ENCODE measurements around the gene TBC1D8. TPM values are rescaled to one million over a fixed set of nuclear protein-coding genes. Genes with fewer than 3 reads are reported as not detected.

Gene TBC1D8
- total RNA-seq, 4 donors from 2014 or later: 77.6 to 511 (median 239) TPM

GRCh38 chr2:101089942-101090799 is 61.0 kb downstream of the TBC1D8 start:
- H3K36me3 ChIP-seq: no peaks in the 10 kb centered on the region
- no peak for TF ChIP-seq POLR2A (IDR thresholded peaks at IDR 0.05)
- TF ChIP-seq CTCF (IDR thresholded peaks at IDR 0.05): no peak
- peaks cover 0 to 4% (median 0%) of the 10 kb centered on the region in 4 donors for H3K4me1 ChIP-seq
- H3K4me3 ChIP-seq: no peak overlapping the region
- no peaks in the 10 kb centered on the region for H3K9me3 ChIP-seq
- H3K27ac ChIP-seq: peak overlapping the region in 1 of 4 donors; percentile 68
- H3K27me3 ChIP-seq: no peaks in the 10 kb centered on the region
- DNase-seq: peak in 2 of 3 donors; percentile 54 to 66

- DNase-seq: peak in 1 of 3 donors; percentile 33
- Histone ChIP-seq H3K4me1 (peaks cover 0 to 4% (median 0%) of the 10 kb centered on the region in 4 donors), H3K27me3 (no peaks in the 10 kb centered on the region), H3K9me3 (no peaks in the 10 kb centered on the region), H3K27ac (peak overlapping the region in 1 of 4 donors; percentile 68), H3K36me3 (no peaks in the 10 kb centered on the region), H3K4me3 (no peak overlapping the region)
- TF ChIP-seq CTCF (IDR thresholded peaks at IDR 0.05): no peak
- no peak for TF ChIP-seq POLR2A (IDR thresholded peaks at IDR 0.05)
Measured at GRCh38 chr2:101089419-101089818, 61.8 kb downstream of the TBC1D8 start.

GRCh38 chr2:101087638-101088037 is 63.5 kb downstream of the TBC1D8 start:
- Histone ChIP-seq H3K27me3 (no peaks in the 10 kb centered on the region), H3K9me3 (no peaks in the 10 kb centered on the region), H3K4me3 (no peak overlapping the region), H3K27ac (peak overlapping the region in 1 of 4 donors; percentile 15), H3K4me1 (peaks cover 0 to 15% (median 2%) of the 10 kb centered on the region in 4 donors), H3K36me3 (no peaks in the 10 kb centered on the region)
- no peak for DNase-seq
- TF ChIP-seq POLR2A (IDR thresholded peaks at IDR 0.05) (no peak), CTCF (IDR thresholded peaks at IDR 0.05) (no peak)

- H3K4me1 ChIP-seq: peaks cover 0 to 34% (median 1%) of the 10 kb centered on the region in 4 donors
- peak in 1 of 2 donors; percentile 54 for TF ChIP-seq POLR2A (IDR thresholded peaks at IDR 0.05)
- TF ChIP-seq CTCF (IDR thresholded peaks at IDR 0.05): no peak
- H3K27me3 ChIP-seq: no peaks in the 10 kb centered on the region
- H3K36me3 ChIP-seq: no peaks in the 10 kb centered on the region
- no peak overlapping the region for H3K4me3 ChIP-seq
- DNase-seq: peak in 1 of 3 donors; percentile 65
- no peaks in the 10 kb centered on the region for H3K9me3 ChIP-seq
- H3K27ac ChIP-seq: peak overlapping the region in 1 of 4 donors; percentile 72
Measured at GRCh38 chr2:101083613-101084012, 67.6 kb downstream of the TBC1D8 start.

GRCh38 chr2:101082998-101083397 is 68.2 kb downstream of the TBC1D8 start:
- TF ChIP-seq CTCF (IDR thresholded peaks at IDR 0.05) (no peak), POLR2A (IDR thresholded peaks at IDR 0.05) (no peak)
- peak overlapping the region in 1 of 4 donors; percentile 72 for H3K27ac ChIP-seq
- DNase-seq: no peak

More at GRCh38 chr2:101082998-101083397, 68.2 kb downstream of the TBC1D8 start:
- no peaks in the 10 kb centered on the region for H3K9me3 ChIP-seq
- H3K4me1 ChIP-seq: peaks cover 0 to 34% (median 1%) of the 10 kb centered on the region in 4 donors
- H3K27me3 ChIP-seq: no peaks in the 10 kb centered on the region
- no peaks in the 10 kb centered on the region for H3K36me3 ChIP-seq
- H3K4me3 ChIP-seq: no peak overlapping the region
